Measurements from ENCODE around the gene SCAPER.
"Not testable (repeated sequence)": the region's sequence is repeated elsewhere in the genome, so short reads cannot be mapped to it uniquely, and the experiment has no call there.

SCAPER gene

DNA sequence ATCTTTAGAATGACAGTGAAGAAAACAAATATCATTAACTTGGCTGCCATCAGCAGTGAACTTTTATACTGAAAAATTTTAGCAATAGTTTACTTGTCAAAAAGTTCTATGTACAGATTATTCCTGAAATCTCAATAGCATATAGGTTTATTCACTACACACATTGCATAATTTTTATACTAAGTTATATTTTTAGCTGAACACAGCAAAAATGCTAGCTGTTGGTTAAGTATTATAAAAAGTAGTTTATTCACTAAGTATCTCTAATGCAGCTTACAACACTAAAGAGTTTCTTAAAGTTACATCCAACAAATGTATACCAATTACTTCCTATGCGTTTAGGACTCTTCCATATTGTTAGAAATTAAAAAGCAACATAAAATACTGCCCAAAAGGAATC is 131.9 kb downstream of the SCAPER start:
- no peak for DNase-seq (ENCODE audit: low read depth, low spot score)

GRCh38 chr15:76772776-76773175 is 132.4 kb downstream of the SCAPER start:
- DNase-seq (ENCODE audit: low read depth, low spot score), result no peak

- no peak for DNase-seq (ENCODE audit: low read depth, low spot score)
Measured at GRCh38 chr15:76764004-76764403, 141.1 kb downstream of the SCAPER start.

DNA sequence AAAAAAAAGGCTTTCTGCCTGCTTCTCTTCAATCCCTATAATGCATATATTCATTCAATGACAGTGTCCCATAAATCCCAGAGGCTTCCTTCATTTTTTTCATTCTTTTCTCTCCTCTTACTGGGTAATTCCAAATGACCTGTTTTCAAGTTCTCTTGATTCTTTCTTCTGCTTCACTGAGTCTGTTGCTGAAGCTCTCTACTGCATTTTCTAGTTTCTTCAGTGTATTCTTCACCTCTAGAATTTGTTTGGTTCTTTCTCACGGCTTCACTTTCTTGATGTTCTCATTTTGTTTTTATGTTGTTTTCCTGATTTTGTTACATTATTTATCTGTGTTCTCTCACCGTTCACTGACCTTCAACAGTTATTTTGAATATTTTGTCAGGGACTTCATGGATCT is 141.6 kb downstream of the SCAPER start:
- no peak for DNase-seq (ENCODE audit: low read depth, low spot score)

DNA sequence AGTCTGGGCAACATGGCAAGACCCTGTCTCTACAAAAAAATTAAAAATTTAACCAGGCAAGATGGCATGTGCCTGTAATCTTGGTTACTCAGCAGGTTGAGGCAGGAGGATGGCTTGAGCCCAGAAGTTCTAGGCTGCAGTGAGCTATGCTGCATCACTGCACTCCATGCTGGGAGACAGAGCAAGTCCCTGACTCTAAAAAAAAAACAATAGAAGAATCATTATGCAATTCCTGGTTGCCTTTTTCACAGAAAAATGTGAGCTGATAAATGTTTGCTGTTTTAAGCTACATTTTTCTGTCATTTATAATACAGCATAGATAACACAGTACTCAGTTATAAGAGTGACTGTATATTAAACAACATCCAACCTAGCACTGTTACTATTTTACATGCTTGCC is 148.8 kb downstream of the SCAPER start:
- no peak for DNase-seq (ENCODE audit: low read depth, low spot score)

DNA sequence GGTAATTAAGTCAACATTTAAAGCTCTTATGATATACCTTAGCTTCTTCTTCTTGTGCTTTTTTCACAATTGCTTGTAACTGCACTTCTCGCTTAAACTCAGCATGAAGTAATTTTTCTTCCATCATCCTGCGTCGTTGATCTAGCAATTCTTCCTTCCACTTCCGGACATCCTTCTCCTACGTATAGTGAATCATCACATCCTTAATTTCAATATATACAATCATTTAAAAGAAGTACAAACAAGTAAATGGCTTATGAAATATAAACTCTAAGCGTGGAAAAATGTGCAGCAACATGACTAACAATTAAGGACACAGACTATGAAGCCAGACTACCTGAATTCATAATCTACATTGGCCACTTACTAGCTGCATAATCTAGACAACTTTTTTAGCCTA is 151.4 kb downstream of the SCAPER start:
- no peak for DNase-seq (ENCODE audit: low read depth, low spot score)

DNA sequence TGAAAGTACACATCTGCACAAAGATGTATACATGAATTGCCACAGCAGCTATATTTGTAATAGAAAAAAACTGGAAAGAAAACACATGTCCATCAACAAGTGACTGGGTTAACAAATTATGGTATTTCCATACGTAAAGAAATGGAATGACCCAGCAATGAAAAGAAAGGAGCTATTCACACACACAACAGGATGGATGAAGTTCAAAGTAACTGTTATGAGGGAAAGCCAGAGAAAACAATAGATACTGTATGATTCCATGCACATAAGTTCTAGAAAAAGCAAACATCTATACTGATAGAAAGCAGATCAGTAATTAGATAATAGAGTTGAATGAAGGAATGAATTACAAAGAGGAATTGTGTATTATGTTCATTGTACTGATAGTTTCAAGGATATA is 152.0 kb downstream of the SCAPER start:
- DNase-seq (ENCODE audit: low read depth, low spot score), result no peak

- no peak for DNase-seq (ENCODE audit: low read depth, low spot score)
Measured at GRCh38 chr15:76752549-76752948, 152.6 kb downstream of the SCAPER start.

DNA sequence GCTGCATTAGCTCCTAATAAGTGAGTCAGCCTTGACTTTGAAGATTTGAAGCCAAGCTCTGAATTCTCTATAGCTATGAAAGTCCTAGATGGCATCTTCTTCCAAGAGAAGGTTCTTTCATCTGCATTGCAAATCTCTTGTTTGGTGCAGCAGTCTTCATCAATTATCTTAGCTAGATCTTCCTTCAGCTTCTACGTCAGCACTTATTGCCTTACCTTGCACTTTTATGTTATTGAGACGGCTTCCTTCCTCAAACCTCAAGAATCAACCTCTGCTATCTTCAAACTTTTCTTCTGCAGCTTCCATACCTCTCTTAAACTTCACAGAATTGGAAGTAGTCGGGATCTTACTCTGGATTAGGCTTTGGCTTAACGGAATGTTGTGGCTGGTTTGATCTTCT is 167.6 kb downstream of the SCAPER start:
- no peak for DNase-seq (ENCODE audit: low read depth, low spot score)

DNA sequence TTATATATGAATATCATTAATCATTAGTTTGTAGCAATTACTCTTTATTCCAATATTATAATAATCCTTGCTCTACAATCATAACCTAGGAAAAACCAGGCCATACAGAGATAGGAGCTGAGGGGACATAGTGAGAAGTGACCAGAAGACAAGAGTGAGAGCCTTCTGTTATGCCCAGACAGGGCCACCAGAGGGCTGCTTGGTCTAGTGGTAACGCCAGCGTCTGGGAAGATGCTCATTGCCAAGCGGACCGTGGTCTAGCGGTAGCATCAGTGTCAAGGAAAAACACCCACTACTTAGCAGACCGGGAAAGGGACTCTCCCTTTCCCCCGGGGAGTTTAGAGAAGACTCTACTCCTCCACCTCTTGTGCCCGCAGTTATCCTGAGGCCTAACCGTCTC is 172.8 kb downstream of the SCAPER start:
- DNase-seq (ENCODE audit: low read depth, low spot score), result not testable (repeated sequence)

DNA sequence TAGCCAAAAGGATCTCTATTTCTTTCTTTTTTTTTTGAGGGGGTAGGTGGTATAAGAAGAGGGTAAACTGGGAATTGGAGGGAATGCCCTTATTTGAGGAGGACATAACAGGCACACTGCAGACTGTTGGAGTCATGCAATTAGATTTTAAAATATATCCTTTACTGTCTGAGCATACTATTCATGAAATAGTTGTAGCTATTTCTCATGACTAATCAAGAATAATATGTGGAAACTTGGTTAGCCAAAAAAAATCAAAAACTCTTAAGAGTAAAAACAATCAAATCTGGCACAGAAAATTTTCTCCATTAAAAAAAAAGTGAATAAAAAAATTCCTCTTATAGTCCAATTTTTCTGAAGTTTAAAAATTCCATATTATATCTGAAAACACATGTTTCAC is 174.9 kb downstream of the SCAPER start:
- DNase-seq (ENCODE audit: low read depth, low spot score), result no peak

DNA sequence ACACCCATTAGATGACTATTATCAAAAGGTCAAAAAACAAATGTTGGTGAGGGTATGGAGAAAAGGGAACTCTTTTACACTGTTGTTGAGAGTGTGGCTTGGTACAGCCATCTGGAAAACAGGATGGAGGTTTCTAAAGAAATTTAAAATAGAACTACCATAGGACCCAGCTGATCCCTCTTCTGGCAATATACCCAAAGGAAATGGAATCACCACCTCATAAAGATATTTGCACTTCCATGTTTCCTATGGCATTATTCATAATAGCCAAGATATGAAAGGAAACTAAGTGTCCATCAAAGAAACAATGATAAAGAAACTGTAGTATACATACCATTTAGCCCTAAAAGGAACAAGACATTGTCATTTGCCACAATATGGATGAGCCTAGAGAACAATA is 186.3 kb downstream of the SCAPER start:
- no peak for DNase-seq (ENCODE audit: low read depth, low spot score)

GRCh38 chr15:76714950-76715349 is 190.2 kb downstream of the SCAPER start:
- DNase-seq (ENCODE audit: low read depth, low spot score), result no peak

GRCh38 chr15:76711351-76711827 is 193.8 kb downstream of the SCAPER start:
- DNase-seq (ENCODE audit: low read depth, low spot score), result no peak

- DNase-seq (ENCODE audit: low read depth, low spot score), result not testable (repeated sequence)
Measured at GRCh38 chr15:76704032-76704431, 201.1 kb downstream of the SCAPER start.

DNA sequence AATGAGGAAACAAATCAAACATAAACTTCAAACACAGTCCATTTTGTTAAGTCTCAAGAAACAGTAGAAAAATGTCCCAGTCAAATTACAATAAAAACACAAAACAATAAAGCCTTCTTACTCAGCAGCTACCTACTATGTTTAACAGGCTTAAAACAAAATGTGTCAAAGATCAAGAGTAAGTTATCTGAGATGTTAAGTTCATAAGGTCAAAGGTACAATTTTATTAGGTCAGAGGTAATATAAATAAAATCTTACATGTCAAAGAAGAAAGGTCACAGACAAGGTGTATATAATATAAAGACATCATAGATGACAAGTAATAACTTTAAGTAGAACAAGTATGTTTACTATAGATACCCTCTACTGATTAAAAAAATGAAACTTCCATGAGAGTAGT is 208.3 kb downstream of the SCAPER start:
- DNase-seq (ENCODE audit: low read depth, low spot score), result no peak

DNA sequence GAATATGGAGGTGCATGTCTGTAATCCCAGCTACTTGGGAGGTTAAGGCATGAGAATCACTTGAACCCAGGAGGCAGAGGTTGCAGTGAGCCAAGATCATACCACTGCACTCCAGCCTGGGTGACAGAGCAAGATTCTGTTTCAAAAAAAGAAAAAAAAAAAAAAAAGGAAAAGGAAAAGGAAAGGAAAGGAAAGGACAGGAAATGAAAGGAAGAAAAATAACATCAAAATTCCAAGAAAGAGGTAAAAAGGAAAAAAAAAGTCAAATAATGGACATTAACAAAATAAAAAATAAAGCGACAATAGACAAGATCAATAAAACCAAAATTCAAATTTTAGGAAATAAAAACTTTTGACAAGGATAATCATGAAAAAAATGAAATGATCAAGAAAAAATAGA is 212.6 kb downstream of the SCAPER start:
- DNase-seq (ENCODE audit: low read depth, low spot score), result not testable (repeated sequence)

GRCh38 chr15:76687592-76687991 is 217.5 kb downstream of the SCAPER start:
- DNase-seq (ENCODE audit: low read depth, low spot score), result not testable (repeated sequence)

DNA sequence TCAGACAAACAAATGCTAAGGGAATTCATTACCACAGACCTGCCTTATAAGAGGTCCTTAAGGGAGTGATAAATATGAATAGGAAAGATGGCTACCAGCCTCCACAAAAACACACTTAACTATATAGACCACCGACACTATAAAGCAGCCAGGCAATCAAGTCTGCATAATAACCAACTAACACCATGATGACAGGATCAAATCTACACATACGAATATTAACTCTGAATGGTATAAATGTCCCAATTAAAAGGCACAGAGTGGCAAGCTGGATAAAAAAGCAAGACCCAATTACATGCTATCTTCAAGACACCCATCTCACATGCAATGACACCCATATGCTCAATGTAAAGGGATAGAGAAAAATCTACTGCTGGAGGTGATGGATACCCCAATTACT is 221.1 kb downstream of the SCAPER start:
- no peak for DNase-seq (ENCODE audit: low read depth, low spot score)

- no peak for DNase-seq (ENCODE audit: low read depth, low spot score)
Measured at GRCh38 chr15:76682833-76683232, 222.3 kb downstream of the SCAPER start.

DNA sequence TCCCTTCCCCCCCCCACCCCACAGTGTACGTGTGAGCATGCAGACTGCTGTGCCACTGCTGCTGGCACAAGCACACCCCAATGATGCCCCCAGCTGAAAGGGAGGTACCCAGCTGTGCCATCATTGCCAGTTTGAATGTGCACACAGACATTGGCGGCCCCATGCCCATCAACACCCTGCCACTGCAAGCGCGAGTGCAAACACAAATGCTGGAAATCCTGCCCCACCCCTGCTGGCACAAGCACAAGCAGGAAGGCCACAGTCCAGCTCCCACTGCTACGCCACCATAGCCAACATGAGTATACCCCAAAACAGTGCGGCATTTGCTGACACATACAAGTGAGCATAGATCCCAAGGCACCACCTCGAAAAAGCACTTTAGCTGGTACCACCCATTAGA is 222.9 kb downstream of the SCAPER start:
- DNase-seq (ENCODE audit: low read depth, low spot score), result no peak

DNA sequence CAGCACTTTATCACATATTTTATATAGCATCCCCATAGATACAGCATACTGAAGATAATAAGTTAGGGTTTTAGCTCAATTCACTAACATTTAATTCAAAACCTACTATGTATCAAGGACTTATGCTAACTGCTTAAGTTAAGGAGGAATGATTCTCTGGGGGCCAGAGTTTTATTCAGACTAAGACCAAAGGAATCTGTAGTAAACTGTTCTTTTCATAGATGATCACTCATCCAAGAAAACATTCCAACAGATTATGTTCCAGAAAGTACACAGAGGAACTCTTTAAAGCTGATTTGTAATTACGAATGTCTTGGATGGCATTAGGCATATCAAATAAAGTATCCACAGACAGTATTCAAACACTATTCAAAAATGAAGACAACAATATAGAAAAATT is 226.4 kb downstream of the SCAPER start:
- DNase-seq (ENCODE audit: low read depth, low spot score), result no peak

GRCh38 chr15:76674883-76675282 is 230.3 kb downstream of the SCAPER start:
- no peak for DNase-seq (ENCODE audit: low read depth, low spot score)

- DNase-seq (ENCODE audit: low read depth, low spot score), result no peak
Measured at GRCh38 chr15:76669521-76670207, 235.5 kb downstream of the SCAPER start.
